GM23338 (cell line): ENCODE results near the gene PTN.
"Not testable (repeated sequence)": the region's sequence is repeated elsewhere in the genome, so short reads cannot be mapped to it uniquely, and the experiment has no call there.

Source experiments
- EZH2 ChIP-seq: fragments of 200-600 bp; sonication (generic); IDR thresholded peaks from one replicate; pipeline ENCODE4 v1.8.0; 2017; ENCODE audit warnings: antibody characterized with exemption, mild to moderate bottlenecking, low read depth; ENCODE audit not compliant: unreplicated experiment
- EZH2phosphoT487 ChIP-seq: fragments of 200-600 bp; sonication (generic); IDR thresholded peaks from one replicate; pipeline ENCODE4 v1.8.1; 2018; ENCODE audit warnings: antibody characterized with exemption; ENCODE audit not compliant: unreplicated experiment
- POLR2AphosphoS5 ChIP-seq: IDR thresholded peaks from 2 replicates; pipeline ENCODE4 v1.6.1; 2016; ENCODE audit warnings: antibody characterized with exemption, low read depth
- TF ChIP-seq, protein P1 (sequence below), 2 experiments: fragments of 200-600 bp in 1 of 2; sonication (generic) in 1 of 2; conservative IDR thresholded peaks; 2 replicates each; pipeline versions ENCODE4 v1.5.1 to v1.6.1; 2016 to 2017; ENCODE audit warnings: antibody characterized with exemption in 2 of 2, low read depth in 2 of 2, mild to moderate bottlenecking in 2 of 2, moderate library complexity in 1 of 2
- TF ChIP-seq, protein P2 (sequence below): IDR thresholded peaks from 2 replicates; pipeline ENCODE4 v1.6.1; 2016; ENCODE audit warnings: antibody characterized with exemption
- TF ChIP-seq, protein P3 (sequence below): IDR thresholded peaks from one replicate; pipeline ENCODE4 v1.6.1; 2018; ENCODE audit warnings: antibody characterized with exemption; ENCODE audit not compliant: unreplicated experiment

DNA sequence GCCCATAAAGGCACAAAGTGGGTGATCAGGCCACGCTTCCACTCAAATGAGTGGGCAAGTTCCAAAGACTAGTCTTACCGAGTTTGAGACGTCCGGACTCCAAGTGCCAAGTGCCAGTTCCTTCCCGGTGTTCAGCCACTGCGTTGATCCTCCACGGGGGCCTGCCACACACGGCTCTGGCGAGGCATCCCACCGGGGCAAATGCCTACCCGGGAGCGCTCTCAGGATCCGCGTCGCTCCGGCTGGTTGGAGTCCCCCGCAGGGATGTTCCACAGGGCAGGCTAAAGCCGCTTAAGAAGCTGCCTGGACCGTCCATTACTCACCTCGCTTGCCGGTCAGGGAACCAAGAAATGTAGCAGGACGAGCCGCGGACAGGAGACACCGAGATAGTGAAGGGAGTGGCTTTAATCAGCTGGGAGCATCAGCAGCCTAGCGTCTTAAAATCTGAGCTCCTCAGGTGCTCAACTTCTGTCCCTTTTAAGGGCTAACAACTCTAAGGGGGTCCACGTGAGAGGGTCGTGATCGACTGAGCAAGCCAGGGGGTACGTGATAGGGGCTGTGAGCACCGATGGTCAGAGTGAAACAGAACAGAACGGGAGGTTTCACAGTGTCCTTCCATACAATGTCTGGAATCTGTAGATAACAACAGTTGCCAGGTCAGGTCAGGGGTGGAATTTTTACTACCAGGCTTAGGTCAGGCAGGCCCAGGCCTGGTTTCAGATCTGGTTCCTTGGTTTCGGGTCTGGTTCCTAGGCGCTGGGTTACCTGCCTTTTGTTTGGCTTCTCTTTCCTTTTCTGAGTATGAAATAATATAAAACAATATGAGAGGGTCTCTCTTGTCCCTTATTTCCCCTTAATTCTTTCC, 75.3 kb downstream of the PTN start:
- TF ChIP-seq, protein P1, sequence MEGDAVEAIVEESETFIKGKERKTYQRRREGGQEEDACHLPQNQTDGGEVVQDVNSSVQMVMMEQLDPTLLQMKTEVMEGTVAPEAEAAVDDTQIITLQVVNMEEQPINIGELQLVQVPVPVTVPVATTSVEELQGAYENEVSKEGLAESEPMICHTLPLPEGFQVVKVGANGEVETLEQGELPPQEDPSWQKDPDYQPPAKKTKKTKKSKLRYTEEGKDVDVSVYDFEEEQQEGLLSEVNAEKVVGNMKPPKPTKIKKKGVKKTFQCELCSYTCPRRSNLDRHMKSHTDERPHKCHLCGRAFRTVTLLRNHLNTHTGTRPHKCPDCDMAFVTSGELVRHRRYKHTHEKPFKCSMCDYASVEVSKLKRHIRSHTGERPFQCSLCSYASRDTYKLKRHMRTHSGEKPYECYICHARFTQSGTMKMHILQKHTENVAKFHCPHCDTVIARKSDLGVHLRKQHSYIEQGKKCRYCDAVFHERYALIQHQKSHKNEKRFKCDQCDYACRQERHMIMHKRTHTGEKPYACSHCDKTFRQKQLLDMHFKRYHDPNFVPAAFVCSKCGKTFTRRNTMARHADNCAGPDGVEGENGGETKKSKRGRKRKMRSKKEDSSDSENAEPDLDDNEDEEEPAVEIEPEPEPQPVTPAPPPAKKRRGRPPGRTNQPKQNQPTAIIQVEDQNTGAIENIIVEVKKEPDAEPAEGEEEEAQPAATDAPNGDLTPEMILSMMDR (conservative IDR thresholded peaks at IDR 0.05; ENCODE audit: low read depth in 2 of 2), result not testable (repeated sequence)
- TF ChIP-seq, protein P2, sequence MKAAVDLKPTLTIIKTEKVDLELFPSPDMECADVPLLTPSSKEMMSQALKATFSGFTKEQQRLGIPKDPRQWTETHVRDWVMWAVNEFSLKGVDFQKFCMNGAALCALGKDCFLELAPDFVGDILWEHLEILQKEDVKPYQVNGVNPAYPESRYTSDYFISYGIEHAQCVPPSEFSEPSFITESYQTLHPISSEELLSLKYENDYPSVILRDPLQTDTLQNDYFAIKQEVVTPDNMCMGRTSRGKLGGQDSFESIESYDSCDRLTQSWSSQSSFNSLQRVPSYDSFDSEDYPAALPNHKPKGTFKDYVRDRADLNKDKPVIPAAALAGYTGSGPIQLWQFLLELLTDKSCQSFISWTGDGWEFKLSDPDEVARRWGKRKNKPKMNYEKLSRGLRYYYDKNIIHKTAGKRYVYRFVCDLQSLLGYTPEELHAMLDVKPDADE, result not testable (repeated sequence)
- TF ChIP-seq EZH2phosphoT487, EZH2, POLR2AphosphoS5: not testable (repeated sequence)
- TF ChIP-seq, protein P3, sequence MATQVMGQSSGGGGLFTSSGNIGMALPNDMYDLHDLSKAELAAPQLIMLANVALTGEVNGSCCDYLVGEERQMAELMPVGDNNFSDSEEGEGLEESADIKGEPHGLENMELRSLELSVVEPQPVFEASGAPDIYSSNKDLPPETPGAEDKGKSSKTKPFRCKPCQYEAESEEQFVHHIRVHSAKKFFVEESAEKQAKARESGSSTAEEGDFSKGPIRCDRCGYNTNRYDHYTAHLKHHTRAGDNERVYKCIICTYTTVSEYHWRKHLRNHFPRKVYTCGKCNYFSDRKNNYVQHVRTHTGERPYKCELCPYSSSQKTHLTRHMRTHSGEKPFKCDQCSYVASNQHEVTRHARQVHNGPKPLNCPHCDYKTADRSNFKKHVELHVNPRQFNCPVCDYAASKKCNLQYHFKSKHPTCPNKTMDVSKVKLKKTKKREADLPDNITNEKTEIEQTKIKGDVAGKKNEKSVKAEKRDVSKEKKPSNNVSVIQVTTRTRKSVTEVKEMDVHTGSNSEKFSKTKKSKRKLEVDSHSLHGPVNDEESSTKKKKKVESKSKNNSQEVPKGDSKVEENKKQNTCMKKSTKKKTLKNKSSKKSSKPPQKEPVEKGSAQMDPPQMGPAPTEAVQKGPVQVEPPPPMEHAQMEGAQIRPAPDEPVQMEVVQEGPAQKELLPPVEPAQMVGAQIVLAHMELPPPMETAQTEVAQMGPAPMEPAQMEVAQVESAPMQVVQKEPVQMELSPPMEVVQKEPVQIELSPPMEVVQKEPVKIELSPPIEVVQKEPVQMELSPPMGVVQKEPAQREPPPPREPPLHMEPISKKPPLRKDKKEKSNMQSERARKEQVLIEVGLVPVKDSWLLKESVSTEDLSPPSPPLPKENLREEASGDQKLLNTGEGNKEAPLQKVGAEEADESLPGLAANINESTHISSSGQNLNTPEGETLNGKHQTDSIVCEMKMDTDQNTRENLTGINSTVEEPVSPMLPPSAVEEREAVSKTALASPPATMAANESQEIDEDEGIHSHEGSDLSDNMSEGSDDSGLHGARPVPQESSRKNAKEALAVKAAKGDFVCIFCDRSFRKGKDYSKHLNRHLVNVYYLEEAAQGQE, result not testable (repeated sequence)
